ENCODE data around the gene PSMD11. TPM values are rescaled to one million over a fixed set of nuclear protein-coding genes. Genes with fewer than 3 reads are reported as not detected.

PSMD11 gene
- total RNA-seq, 1 experiment from 2014 or later = 163 TPM

DNA sequence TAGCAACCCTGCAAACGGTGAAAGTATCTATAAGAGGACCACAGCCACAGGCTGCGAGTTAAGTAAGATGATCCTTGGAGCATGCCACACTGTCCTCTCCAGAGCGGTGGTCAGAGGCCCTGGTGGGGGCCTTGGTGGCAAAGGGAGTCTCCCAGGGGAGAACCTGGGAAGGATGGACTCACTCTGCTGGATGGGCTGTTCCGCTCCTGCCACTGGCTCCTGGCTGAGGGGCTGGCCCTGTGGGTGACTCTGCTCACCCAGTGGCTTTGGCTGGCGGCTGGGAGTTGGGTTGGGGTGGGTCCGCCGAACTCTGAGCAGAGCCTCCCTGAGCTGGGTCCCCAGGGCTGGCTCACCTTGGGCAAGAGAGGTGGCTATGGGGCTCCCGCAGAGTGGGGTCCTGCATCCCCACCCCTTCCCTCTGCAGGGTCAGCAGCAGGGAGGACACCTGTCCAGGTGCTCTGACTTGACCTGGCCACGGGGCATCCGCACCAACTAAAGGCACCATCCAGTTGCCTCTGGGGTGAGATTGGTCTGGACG is 49.7 kb downstream of the PSMD11 start:
- peaks cover 17% of the 10 kb centered on the region for H3K4me1 ChIP-seq (ENCODE audit: insufficient read depth, low read length)
- TF ChIP-seq, protein P1, sequence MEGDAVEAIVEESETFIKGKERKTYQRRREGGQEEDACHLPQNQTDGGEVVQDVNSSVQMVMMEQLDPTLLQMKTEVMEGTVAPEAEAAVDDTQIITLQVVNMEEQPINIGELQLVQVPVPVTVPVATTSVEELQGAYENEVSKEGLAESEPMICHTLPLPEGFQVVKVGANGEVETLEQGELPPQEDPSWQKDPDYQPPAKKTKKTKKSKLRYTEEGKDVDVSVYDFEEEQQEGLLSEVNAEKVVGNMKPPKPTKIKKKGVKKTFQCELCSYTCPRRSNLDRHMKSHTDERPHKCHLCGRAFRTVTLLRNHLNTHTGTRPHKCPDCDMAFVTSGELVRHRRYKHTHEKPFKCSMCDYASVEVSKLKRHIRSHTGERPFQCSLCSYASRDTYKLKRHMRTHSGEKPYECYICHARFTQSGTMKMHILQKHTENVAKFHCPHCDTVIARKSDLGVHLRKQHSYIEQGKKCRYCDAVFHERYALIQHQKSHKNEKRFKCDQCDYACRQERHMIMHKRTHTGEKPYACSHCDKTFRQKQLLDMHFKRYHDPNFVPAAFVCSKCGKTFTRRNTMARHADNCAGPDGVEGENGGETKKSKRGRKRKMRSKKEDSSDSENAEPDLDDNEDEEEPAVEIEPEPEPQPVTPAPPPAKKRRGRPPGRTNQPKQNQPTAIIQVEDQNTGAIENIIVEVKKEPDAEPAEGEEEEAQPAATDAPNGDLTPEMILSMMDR (conservative IDR thresholded peaks at IDR 0.05; ENCODE audit: low read depth, low read length) = no peak
- no peak for TF ChIP-seq EZH2 (IDR thresholded peaks at IDR 0.05; ENCODE audit: low read length, unreplicated experiment)
- TF ChIP-seq EZH2phosphoT487 (IDR thresholded peaks at IDR 0.05; ENCODE audit: borderline replicate concordance, low read length) = no peak
- no peak for ATAC-seq
- no peak overlapping the region for H2AFZ ChIP-seq (ENCODE audit: low read length)
- H3K27me3 ChIP-seq (ENCODE audit: low read length) = no peaks in the 10 kb centered on the region
- no peak overlapping the region for H3K9ac ChIP-seq (ENCODE audit: low read length)
- H4K20me1 ChIP-seq (ENCODE audit: low read length) = no peaks in the 10 kb centered on the region
- H3K9me2 ChIP-seq (replicated peaks; ENCODE audit: low read length) = no peaks in the 10 kb centered on the region
- no peaks in the 10 kb centered on the region for H3K9me3 ChIP-seq (ENCODE audit: low read length)
- BruUV-seq (replicated peaks) = no TSS peak
- no peak overlapping the region for H3K4me2 ChIP-seq (ENCODE audit: low read length)
- no peak for DNase-seq
- no peak overlapping the region for H3K27ac ChIP-seq (ENCODE audit: low read length)
- H3K36me3 ChIP-seq (ENCODE audit: low read depth, low read length) = no peaks in the 10 kb centered on the region
- H3K79me2 ChIP-seq (ENCODE audit: low read length) = no peaks in the 10 kb centered on the region
- no peaks in the 10 kb centered on the region for H3F3A ChIP-seq (ENCODE audit: low read length, unreplicated experiment)
- H3K4me3 ChIP-seq (ENCODE audit: low read length) = no peak overlapping the region
- intact Hi-C loops (cut with micrococcal nuclease) = no loop called here
- ChIA-PET CTCF (no interaction called here), POLR2A (ENCODE audit: unreplicated experiment) (no interaction called here)

DNA sequence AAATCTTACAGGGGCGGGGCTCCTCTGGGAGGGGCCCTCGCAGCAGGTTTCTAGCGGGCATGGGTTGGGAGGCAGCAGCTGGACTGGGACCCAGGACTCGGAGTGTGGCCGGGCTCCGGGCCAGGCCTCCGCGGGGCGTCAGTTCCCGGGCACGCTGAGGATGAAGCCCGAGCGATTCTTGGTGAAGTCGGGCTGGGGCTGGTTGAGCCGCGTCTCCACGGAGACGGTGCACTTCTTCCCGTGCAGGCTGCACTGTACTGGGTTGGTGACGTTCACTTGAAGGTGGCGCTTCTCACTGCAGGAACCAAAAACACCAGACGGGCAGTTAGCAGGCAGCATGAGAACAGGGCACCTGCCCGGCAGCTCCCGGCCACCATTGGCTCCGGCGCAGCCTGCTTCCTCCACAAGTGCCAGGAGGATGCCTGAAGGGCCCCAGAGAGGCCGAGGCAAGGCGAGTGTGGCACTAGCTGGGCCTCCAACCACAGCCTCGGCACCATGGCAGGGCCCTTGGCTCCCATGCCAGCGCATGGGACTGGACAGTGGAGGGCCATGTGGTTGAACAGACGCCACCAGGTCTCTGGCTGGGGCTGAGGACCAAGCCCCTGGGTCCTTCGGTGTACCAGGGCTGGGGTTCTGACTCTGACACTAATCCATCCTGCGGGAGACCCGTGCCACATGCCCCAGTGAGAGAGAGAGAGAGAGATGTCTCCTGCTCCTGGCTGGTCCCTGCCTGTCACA is 50.5 kb downstream of the PSMD11 start:
- BruUV-seq (replicated peaks) = no TSS peak
- Histone ChIP-seq H3K36me3 (ENCODE audit: low read depth, low read length) (no peaks in the 10 kb centered on the region), H2AFZ (ENCODE audit: low read length) (no peak overlapping the region), H3F3A (ENCODE audit: low read length, unreplicated experiment) (no peaks in the 10 kb centered on the region), H3K4me1 (ENCODE audit: insufficient read depth, low read length) (peaks cover 17% of the 10 kb centered on the region), H3K4me2 (ENCODE audit: low read length) (no peak overlapping the region), H3K4me3 (ENCODE audit: low read length) (no peak overlapping the region), H3K27ac (ENCODE audit: low read length) (no peak overlapping the region), H4K20me1 (ENCODE audit: low read length) (no peaks in the 10 kb centered on the region), H3K9me3 (ENCODE audit: low read length) (no peaks in the 10 kb centered on the region), H3K27me3 (ENCODE audit: low read length) (no peaks in the 10 kb centered on the region), H3K79me2 (ENCODE audit: low read length) (no peaks in the 10 kb centered on the region), H3K9me2 (replicated peaks; ENCODE audit: low read length) (no peaks in the 10 kb centered on the region), H3K9ac (ENCODE audit: low read length) (no peak overlapping the region)
- intact Hi-C loops (cut with micrococcal nuclease) = no loop called here
- CTCF ChIA-PET = no interaction called here
- DNase-seq (no peak), ATAC-seq (no peak)
- TF ChIP-seq, protein P1 (conservative IDR thresholded peaks at IDR 0.05; ENCODE audit: low read depth, low read length) = no peak
- TF ChIP-seq EZH2 (IDR thresholded peaks at IDR 0.05; ENCODE audit: low read length, unreplicated experiment) = no peak
- no peak for TF ChIP-seq EZH2phosphoT487 (IDR thresholded peaks at IDR 0.05; ENCODE audit: borderline replicate concordance, low read length)
- POLR2A ChIA-PET (ENCODE audit: unreplicated experiment) = no interaction called here

All from PC-3 (cell line).